Heart left ventricle (tissue), 16 donors: ENCODE data around the gene MSL3B.

ENCODE experiments used
- ATAC-seq, 4 donors: fragments of 200-7000 bp; cut with Tn5 transposase; one replicate each; pipeline ENCODE4 v1.9.1; 2020 to 2022; ENCODE audit warnings: moderate library complexity in 4 of 4, mild to moderate bottlenecking in 3 of 4, moderate number of reproducible peaks in 1 of 4
- DNase-seq, 5 donors: peaks; one replicate each; pipeline ENCODE4 v3.0.0-alpha.2; 2020
- H3K27ac ChIP-seq, 12 donors: fragments of 200-600 bp; sonication (generic) in 4 of 12; one replicate each; pipeline versions ENCODE4 v1.5.0 to v1.8.0; 2016 to 2022; ENCODE audit warnings: mild to moderate bottlenecking in 2 of 12
- H3K27me3 ChIP-seq, 9 donors: fragments of 200-600 bp; sonication (generic) in 2 of 9; one replicate each; pipeline versions ENCODE4 v1.5.1 to v1.8.0; 2016 to 2022; ENCODE audit warnings: mild to moderate bottlenecking in 3 of 9
- H3K36me3 ChIP-seq, 9 donors: fragments of 200-600 bp; sonication (generic) in 2 of 9; one replicate each; pipeline versions ENCODE4 v1.5.0 to v1.8.0; 2018 to 2022; ENCODE audit warnings: mild to moderate bottlenecking in 2 of 9
- H3K4me1 ChIP-seq, 12 donors: fragments of 200-600 bp; sonication (generic) in 4 of 12; one replicate each; pipeline versions ENCODE4 v1.5.0 to v1.8.0; 2016 to 2022; ENCODE audit warnings: mild to moderate bottlenecking in 3 of 12
- H3K4me3 ChIP-seq, 12 donors: fragments of 200-600 bp; sonication (generic) in 4 of 12; one replicate each; pipeline versions ENCODE4 v1.5.0 to v1.8.0; 2017 to 2022; ENCODE audit warnings: mild to moderate bottlenecking in 9 of 12, moderate library complexity in 4 of 12
- H3K9me3 ChIP-seq, 12 donors: fragments of 200-600 bp; sonication (generic) in 4 of 12; one replicate each; pipeline versions ENCODE4 v1.5.0 to v1.8.0; 2016 to 2022; ENCODE audit warnings: mild to moderate bottlenecking in 1 of 12
- CTCF ChIP-seq, 12 donors: fragments of 200-600 bp; sonication (generic) in 4 of 12; IDR thresholded peaks; one replicate each; pipeline versions ENCODE4 v1.5.0 to v1.8.0; 2018 to 2022; ENCODE audit warnings: antibody characterized with exemption in 12 of 12, mild to moderate bottlenecking in 5 of 12
- POLR2A ChIP-seq, 2 donors: fragments of 450-650 bp; IDR thresholded peaks; one replicate each; pipeline ENCODE4 v1.6.1; 2017; ENCODE audit warnings: antibody characterized with exemption in 2 of 2, mild to moderate bottlenecking in 2 of 2, moderate library complexity in 2 of 2
- WGBS, 4 donors: extraction: QIAGEN DNeasy Blood & Tissue Kit in 2 of 4; methylation state at CpG; one replicate each; pipeline versions ENCODE4 v1.1.5 to v1.1.7; 2013 to 2018; 5-methylcytosine and 5-hydroxymethylcytosine counted together
- intact Hi-C, 10 donors: fragments of 100-400 bp; cut with DNase I; formaldehyde crosslinking; loops; one replicate each; pipeline versions ENCODE4 v1.11.1 to v1.14.2; 2022
- donor health status: ischemic (EF 13 %, LVEDD 7.1; RV severe dilation, severe dysfunction).
- donor health status: healthy with polysubstance abuse.
- donor health status: DM: no; HTN: yes; CAD: no.
- donor health status: DM: no; HTN: no; CAD: no.
- donor health status: ischemic (EF 25% LVEDD 6.9; RV normal size, moderate dysfunction).
- donor health status: ischemic (EF 25% LVEDD 5.7; RV mildly dilated, moderate dysfunction).
- donor health status: healthy.
- donor health status: DM: yes; HTN: yes; CAD: no.
- donor health status: ischemic (EF 35%, LVEDD 5.7; RV mildly dilated, moderate dysfunction).
- donor health status: nonischemic (EF 11% LVEDD 7.7; RV severe dilation, severe dysfunction).
- donor health status: DM: yes; HTN: yes; CAD: no.
- donor health status: PGD.
- donor health status: ischemic (EF 29% LVEDD 5.4; RV normal size, mild dysfunction).
- donor health status: nonischemic (EF 23%, LVEDD 6.1; RV moderate dilation, normal function).

MSL3B gene

GRCh38 chr2:233820774-233821105 is 47.4 kb downstream of the MSL3B start:
- ATAC-seq (no peak), DNase-seq (no peak)
- Histone ChIP-seq H3K36me3 (no peaks in the 10 kb centered on the region), H3K27ac (no peak overlapping the region), H3K4me1 (no peaks in the 10 kb centered on the region), H3K9me3 (peaks cover 0 to 8% (median 0%) of the 10 kb centered on the region in 12 donors), H3K27me3 (peaks cover 0 to 6% (median 0%) of the 10 kb centered on the region in 9 donors), H3K4me3 (no peak overlapping the region)
- TF ChIP-seq POLR2A (IDR thresholded peaks at IDR 0.05) (no peak), CTCF (IDR thresholded peaks at IDR 0.05) (no peak)
- WGBS, 4 donors = 66 to 83% (median 81%) methylated on average over 6 of the region's 6 CpGs
- intact Hi-C loops = no loop called here

GRCh38 chr2:233819884-233820773 is 48.1 kb downstream of the MSL3B start:
- no peaks in the 10 kb centered on the region for H3K4me1 ChIP-seq
- no peak overlapping the region for H3K4me3 ChIP-seq
- intact Hi-C loops = no loop called here
- ATAC-seq (no peak), DNase-seq (no peak)
- H3K9me3 ChIP-seq = peaks cover 0 to 8% (median 0%) of the 10 kb centered on the region in 12 donors
- H3K27ac ChIP-seq = no peak overlapping the region
- WGBS, 4 donors = 78 to 84% (median 81%) methylated on average over 14 to 18 of the region's 18 CpGs
- no peak for TF ChIP-seq POLR2A (IDR thresholded peaks at IDR 0.05)
- no peak for TF ChIP-seq CTCF (IDR thresholded peaks at IDR 0.05)
- H3K27me3 ChIP-seq = peaks cover 0 to 6% (median 0%) of the 10 kb centered on the region in 9 donors
- H3K36me3 ChIP-seq = no peaks in the 10 kb centered on the region

- 69 to 80% (median 76%) methylated on average over 15 to 17 of the region's 17 CpGs for WGBS, 4 donors
- Histone ChIP-seq H3K27me3 (peaks cover 0 to 6% (median 0%) of the 10 kb centered on the region in 9 donors), H3K36me3 (no peaks in the 10 kb centered on the region), H3K9me3 (peaks cover 0 to 8% (median 0%) of the 10 kb centered on the region in 12 donors), H3K4me3 (no peak overlapping the region), H3K4me1 (no peaks in the 10 kb centered on the region), H3K27ac (no peak overlapping the region)
- DNase-seq (no peak), ATAC-seq (peak in 1 of 4 donors; percentile 10)
- intact Hi-C loops = no loop called here
- TF ChIP-seq CTCF (IDR thresholded peaks at IDR 0.05) (no peak), POLR2A (IDR thresholded peaks at IDR 0.05) (no peak)
These were observed 49.3 kb downstream of the MSL3B start for GRCh38 chr2:233818639-233819621.
